OCI-LY7 (cell line): ENCODE data around the gene MTMR10. TPM values are rescaled to one million over a fixed set of nuclear protein-coding genes. Genes with fewer than 3 reads are reported as not detected.
A peak's percentile ranks its signal among the peaks of the same experiment; 100 is the strongest.

Experiments
- BruUV-seq: library from RNA; stranded (reverse); fragments of 400-500 nt; replicated peaks from 2 replicates; lab custom pipeline; 2021; lab: Mats Ljungman, UMichigan
- CTCF ChIA-PET: fragments of 300-600 bp; sonication (Branson Sonifier 250); formaldehyde crosslinking; loops from one replicate; lab custom pipeline; 2022; ENCODE audit warnings: antibody characterized with exemption; ENCODE audit not compliant: unreplicated experiment; lab: Charles Lee
- POLR2A ChIA-PET: fragments of 300-600 bp; sonication (Branson Sonifier 250); formaldehyde crosslinking; loops from one replicate; lab custom pipeline; 2022; ENCODE audit warnings: antibody characterized with exemption; lab: Charles Lee
- DNase-seq: peaks from one replicate; pipeline ENCODE4 v3.0.0-alpha.2; 2015; ENCODE audit warnings: low spot score
- H2AFZ ChIP-seq: fragments of 200-600 bp; sonication (generic), shearing (Covaris generic); 2 replicates; pipeline ENCODE4 v1.6.1; 2014; ENCODE audit warnings: mild to moderate bottlenecking, antibody characterized with exemption, low read length, moderate library complexity
- H3K27ac ChIP-seq: fragments of 200-600 bp; sonication (generic); 2 replicates; pipeline ENCODE4 v1.5.1; 2014; ENCODE audit warnings: mixed run types, low read depth, mild to moderate bottlenecking, moderate library complexity, low read length, inconsistent platforms; ENCODE audit not compliant: poor library complexity, severe bottlenecking
- H3K36me3 ChIP-seq: fragments of 200-600 bp; sonication (generic); 2 replicates; pipeline ENCODE4 v1.6.1; 2014; ENCODE audit warnings: mild to moderate bottlenecking, antibody characterized with exemption, low read length, moderate library complexity, mixed read lengths; ENCODE audit not compliant: insufficient read depth
- H3K4me1 ChIP-seq: fragments of 200-600 bp; sonication (generic); 2 replicates; pipeline ENCODE4 v1.5.1; 2014; ENCODE audit warnings: mild to moderate bottlenecking, low read length; ENCODE audit not compliant: insufficient read depth, poor library complexity, severe bottlenecking
- H3K4me2 ChIP-seq: fragments of 200-600 bp; sonication (generic); 2 replicates; pipeline ENCODE4 v1.6.1; 2014; ENCODE audit warnings: mild to moderate bottlenecking, low read length
- H3K4me3 ChIP-seq: fragments of 200-600 bp; sonication (generic); 2 replicates; pipeline ENCODE4 v1.5.1; 2014; ENCODE audit warnings: mild to moderate bottlenecking, low read depth, low read length; ENCODE audit not compliant: poor library complexity, severe bottlenecking
- H3K79me2 ChIP-seq: fragments of 200-600 bp; sonication (generic); 2 replicates; pipeline ENCODE4 v1.6.1; 2016; ENCODE audit warnings: low read depth, mild to moderate bottlenecking, low read length, moderate library complexity, mixed read lengths; ENCODE audit not compliant: insufficient read depth
- H3K9me2 ChIP-seq: fragments of 200-600 bp; sonication (generic); 2 replicates; pipeline ENCODE4 v1.6.1; 2016; ENCODE audit warnings: mild to moderate bottlenecking, low read length, mixed read lengths; ENCODE audit not compliant: insufficient read depth
- H3K9me3 ChIP-seq: fragments of 200-600 bp; sonication (generic); 2 replicates; pipeline ENCODE4 v1.6.1; 2014; ENCODE audit warnings: mild to moderate bottlenecking, mixed run types, low read length, mixed read lengths
- H4K20me1 ChIP-seq: fragments of 200-600 bp; sonication (generic); 2 replicates; pipeline ENCODE4 v1.6.1; 2014; ENCODE audit warnings: mild to moderate bottlenecking, antibody characterized with exemption, low read length, moderate library complexity, mixed read lengths; ENCODE audit not compliant: insufficient read depth
- CTCF ChIP-seq: fragments of 200-600 bp; sonication (generic); conservative IDR thresholded peaks from 2 replicates; pipeline ENCODE4 v1.5.1; 2014; ENCODE audit warnings: mild to moderate bottlenecking, antibody characterized with exemption, low read length, moderate library complexity, mixed read lengths
- EZH2phosphoT487 ChIP-seq: fragments of 200-600 bp; sonication (generic); IDR thresholded peaks from 2 replicates; pipeline ENCODE4 v1.6.1; 2018; ENCODE audit warnings: low read depth, borderline replicate concordance, mild to moderate bottlenecking, mixed run types, antibody characterized with exemption, low read length, moderate library complexity, mixed read lengths
- intact Hi-C: fragments of 100-400 bp; cut with micrococcal nuclease; formaldehyde crosslinking; loops from one replicate; pipeline ENCODE4 v1.10.0; 2022; ENCODE audit not compliant: unreplicated experiment
- total RNA-seq, 2 experiments: library from RNA; depleted of rRNA in 1 of 2; stranded (reverse); fragments of >200 nt in 1 of 2; shearing (Covaris generic) in 1 of 2; gene quantifications; 2 replicates each; pipeline ENCODE4 v1.2.3, GENCODE V29; 2014 to 2022

Gene MTMR10
- total RNA-seq, 2 experiments from 2014 or later = 10.5 to 15.4 TPM

- intact Hi-C loops = no loop called here
- H3K4me3 ChIP-seq = no peak overlapping the region
- peaks cover 13% of the 10 kb centered on the region; the same call in 1 of the 2 replicates for H3K9me3 ChIP-seq
- DNase-seq = peak; percentile 81
- ChIA-PET CTCF (interaction anchor here (0.6 to 1.7 kb wide), 8 partner anchors 9 to 201 kb away, joined by 3 to 5 read pairs (median 4); no protein-coding TSS in a partner anchor), POLR2A (interaction anchor here (0.5 to 4.4 kb wide), 19 partner anchors 9 to 1049 kb away, joined by 3 to 43 read pairs (median 4); partner anchors contain the start of genes FAN1 and MTMR10)
- H4K20me1 ChIP-seq = no peaks in the 10 kb centered on the region
- no peaks in the 10 kb centered on the region; the same call in 1 of the 2 replicates for H3K36me3 ChIP-seq
- H2AFZ ChIP-seq = peak overlapping the region; percentile 85
- no TSS peak for BruUV-seq
- peaks cover 17% of the 10 kb centered on the region for H3K4me1 ChIP-seq
- peak overlapping the region; percentile 21 for H3K27ac ChIP-seq
- TF ChIP-seq EZH2phosphoT487 (no peak), CTCF (no peak)
- peak overlapping the region; percentile 45 for H3K4me2 ChIP-seq
- no peaks in the 10 kb centered on the region for H3K9me2 ChIP-seq
- H3K79me2 ChIP-seq = no peaks in the 10 kb centered on the region
Measured at GRCh38 chr15:31013863-31014607, 22.6 kb upstream of the MTMR10 start.

GRCh38 chr15:31012455-31012854, 21.0 kb upstream of the MTMR10 start:
- TF ChIP-seq CTCF = no peak
- TF ChIP-seq EZH2phosphoT487 = no peak
- intact Hi-C loops = no loop called here
- DNase-seq = no peak
- Histone ChIP-seq H3K4me1 (peaks cover 17% of the 10 kb centered on the region), H3K4me2 (no peak overlapping the region), H3K79me2 (no peaks in the 10 kb centered on the region), H3K27ac (no peak overlapping the region), H3K9me3 (peaks cover 13% of the 10 kb centered on the region; the same call in 1 of the 2 replicates), H4K20me1 (no peaks in the 10 kb centered on the region), H3K9me2 (no peaks in the 10 kb centered on the region), H3K36me3 (no peaks in the 10 kb centered on the region; the same call in 1 of the 2 replicates), H3K4me3 (no peak overlapping the region), H2AFZ (no peak overlapping the region)
- ChIA-PET POLR2A (interaction anchor here (1.6 to 4.4 kb wide), 3 partner anchors 10 to 116 kb away, joined by 3 to 43 read pairs (median 34); partner anchors contain the start of gene MTMR10), CTCF (no interaction called here)
- BruUV-seq = no TSS peak

- BruUV-seq = no TSS peak
- H3K4me1 ChIP-seq = peaks cover 22% of the 10 kb centered on the region
Measured at GRCh38 chr15:31010036-31010435, 18.6 kb upstream of the MTMR10 start.

More at GRCh38 chr15:31010036-31010435, 18.6 kb upstream of the MTMR10 start:
- Histone ChIP-seq H3K9me2 (no peaks in the 10 kb centered on the region), H3K9me3 (peaks cover 13% of the 10 kb centered on the region; the same call in 1 of the 2 replicates), H3K36me3 (no peaks in the 10 kb centered on the region; the same call in 1 of the 2 replicates), H2AFZ (no peak overlapping the region), H3K27ac (no peak overlapping the region), H3K4me2 (no peak overlapping the region), H4K20me1 (no peaks in the 10 kb centered on the region), H3K4me3 (no peak overlapping the region), H3K79me2 (no peaks in the 10 kb centered on the region)
- no peak for TF ChIP-seq CTCF
- CTCF ChIA-PET = no interaction called here
- DNase-seq = no peak
- intact Hi-C loops = no loop called here
- POLR2A ChIA-PET = no interaction called here
